ENCODE data around the gene KIF3A.
"Not testable (repeated sequence)": the region's sequence is repeated elsewhere in the genome, so short reads cannot be mapped to it uniquely, and the experiment has no call there.

KIF3A gene

GRCh38 chr5:132704875-132705274 is 32.5 kb downstream of the KIF3A start:
- no peaks in the 10 kb centered on the region for H3K4me1 Mint-ChIP-seq
- no peak overlapping the region for H3K27ac Mint-ChIP-seq

GRCh38 chr5:132695956-132696355 is 41.4 kb downstream of the KIF3A start:
- TF ChIP-seq CTCF (IDR thresholded peaks at IDR 0.05; ENCODE audit: unreplicated experiment in 3 of 3) = no peak
- Mint-ChIP-seq H3K27ac (no peak overlapping the region), H3K27me3 (ENCODE audit: low read depth) (no peaks in the 10 kb centered on the region), H3K4me1 (no peaks in the 10 kb centered on the region), H3K9me3 (no peaks in the 10 kb centered on the region), H3K36me3 (ENCODE audit: low read depth) (peaks cover 38% of the 10 kb centered on the region), H3K4me3 (no peak overlapping the region)

More at GRCh38 chr5:132704875-132705274, 32.5 kb downstream of the KIF3A start:
- no peak for TF ChIP-seq CTCF (IDR thresholded peaks at IDR 0.05; ENCODE audit: unreplicated experiment in 3 of 3)
- Mint-ChIP-seq H3K9me3 (no peaks in the 10 kb centered on the region), H3K27me3 (ENCODE audit: low read depth) (no peaks in the 10 kb centered on the region), H3K4me3 (no peak overlapping the region), H3K36me3 (ENCODE audit: low read depth) (peaks cover 48% of the 10 kb centered on the region)

GRCh38 chr5:132692632-132692967 is 44.7 kb downstream of the KIF3A start:
- Mint-ChIP-seq H3K27me3 (ENCODE audit: low read depth) (no peaks in the 10 kb centered on the region), H3K27ac (no peak overlapping the region), H3K4me1 (no peaks in the 10 kb centered on the region), H3K36me3 (ENCODE audit: low read depth) (peaks cover 20% of the 10 kb centered on the region), H3K4me3 (no peak overlapping the region), H3K9me3 (no peaks in the 10 kb centered on the region)
- no peak for TF ChIP-seq CTCF (IDR thresholded peaks at IDR 0.05; ENCODE audit: unreplicated experiment in 3 of 3)

GRCh38 chr5:132691755-132692631 is 45.4 kb downstream of the KIF3A start:
- H3K36me3 Mint-ChIP-seq (ENCODE audit: low read depth) = peaks cover 18% of the 10 kb centered on the region
- not testable (repeated sequence) for H3K4me1 Mint-ChIP-seq; H3K4me3 Mint-ChIP-seq; H3K27me3 Mint-ChIP-seq (ENCODE audit: low read depth); H3K27ac Mint-ChIP-seq; H3K9me3 Mint-ChIP-seq

- H3K27ac Mint-ChIP-seq = no peak overlapping the region
- H3K4me1 Mint-ChIP-seq = no peaks in the 10 kb centered on the region
- H3K4me3 Mint-ChIP-seq = no peak overlapping the region
- H3K36me3 Mint-ChIP-seq (ENCODE audit: low read depth) = peaks cover 15% of the 10 kb centered on the region
- H3K27me3 Mint-ChIP-seq (ENCODE audit: low read depth) = no peaks in the 10 kb centered on the region
- no peaks in the 10 kb centered on the region for H3K9me3 Mint-ChIP-seq
- no peak for TF ChIP-seq CTCF (IDR thresholded peaks at IDR 0.05; ENCODE audit: unreplicated experiment in 3 of 3)
Measured at GRCh38 chr5:132690156-132690555, 47.2 kb downstream of the KIF3A start.

GRCh38 chr5:132689513-132689912 is 47.8 kb downstream of the KIF3A start:
- Mint-ChIP-seq H3K27ac (no peak overlapping the region), H3K9me3 (no peaks in the 10 kb centered on the region), H3K36me3 (ENCODE audit: low read depth) (peaks cover 15% of the 10 kb centered on the region), H3K4me1 (no peaks in the 10 kb centered on the region), H3K27me3 (ENCODE audit: low read depth) (no peaks in the 10 kb centered on the region), H3K4me3 (no peak overlapping the region)
- no peak for TF ChIP-seq CTCF (IDR thresholded peaks at IDR 0.05; ENCODE audit: unreplicated experiment in 3 of 3)
